DMS53 treated with DMSO at 0.1 percent for 48 hours (cell line): Measurements from ENCODE around the gene TNFAIP3.
A peak's percentile ranks its signal among the peaks of the same experiment; 100 is the strongest.
"Not testable (repeated sequence)": the region's sequence is repeated elsewhere in the genome, so short reads cannot be mapped to it uniquely, and the experiment has no call there.

Experiments used
- DNase-seq: peaks from one replicate; lab custom pipeline; 2025; ENCODE audit not compliant: unreplicated experiment; lab: John Stamatoyannopoulos, UW

The TNFAIP3 gene

DNA sequence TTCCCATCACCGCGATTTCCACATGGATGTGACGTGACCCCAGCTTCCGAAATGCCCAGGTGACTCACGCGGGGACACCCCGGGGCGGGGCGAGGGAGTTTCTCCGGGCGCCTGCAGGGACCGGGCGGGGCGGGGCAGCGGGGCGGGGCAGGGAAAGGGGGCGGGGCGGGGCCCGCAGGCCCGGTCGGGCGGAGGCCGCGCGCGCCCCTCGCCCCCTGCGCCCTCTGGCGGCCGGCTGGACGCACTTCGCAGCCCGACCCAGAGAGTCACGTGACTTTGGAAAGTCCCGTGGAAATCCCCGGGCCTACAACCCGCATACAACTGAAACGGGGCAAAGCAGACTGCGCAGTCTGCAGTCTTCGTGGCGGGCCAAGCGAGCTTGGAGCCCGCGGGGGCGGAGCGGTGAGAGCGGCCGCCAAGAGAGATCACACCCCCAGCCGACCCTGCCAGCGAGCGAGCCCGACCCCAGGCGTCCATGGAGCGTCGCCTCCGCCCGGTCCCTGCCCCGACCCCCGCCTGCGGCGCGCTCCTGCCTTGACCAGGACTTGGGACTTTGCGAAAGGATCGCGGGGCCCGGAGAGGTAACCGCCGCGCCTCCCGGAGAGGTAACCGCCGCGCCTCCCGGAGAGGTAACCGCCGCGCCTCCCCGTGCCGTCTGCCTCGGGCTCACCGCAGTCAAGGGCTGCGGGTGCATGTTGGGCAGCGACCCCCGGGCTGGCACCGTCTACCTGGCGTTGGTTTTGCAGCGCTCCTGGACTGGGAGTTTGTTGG is at the start of gene TNFAIP3:
Gene TNFAIP3 (plus strand): TSS at position 346 of the 771 bp plus-strand sequence. CDS start 3,969 bp downstream, outside the sequence.
- DNase-seq = peak; percentile 84

DNA sequence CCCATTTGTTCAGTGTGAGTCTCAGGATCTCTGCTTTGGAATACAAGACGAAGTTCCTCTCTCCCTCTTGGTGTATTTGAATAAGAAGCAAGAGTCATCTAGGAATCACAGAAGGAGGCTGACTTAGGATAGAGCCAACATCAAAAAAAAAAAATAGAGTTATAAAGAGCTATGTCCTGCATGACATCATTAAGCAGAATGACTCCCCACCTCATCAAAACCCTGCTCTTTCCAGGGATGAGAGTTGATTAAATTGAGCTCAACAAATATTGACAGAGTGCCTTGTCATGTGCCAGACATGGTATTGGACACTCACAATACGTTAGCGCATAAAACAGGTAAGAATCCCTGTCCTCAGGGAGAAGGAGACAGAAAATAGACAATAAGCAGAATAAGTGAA is 48.6 kb upstream of the TNFAIP3 start:
- DNase-seq = no peak

DNA sequence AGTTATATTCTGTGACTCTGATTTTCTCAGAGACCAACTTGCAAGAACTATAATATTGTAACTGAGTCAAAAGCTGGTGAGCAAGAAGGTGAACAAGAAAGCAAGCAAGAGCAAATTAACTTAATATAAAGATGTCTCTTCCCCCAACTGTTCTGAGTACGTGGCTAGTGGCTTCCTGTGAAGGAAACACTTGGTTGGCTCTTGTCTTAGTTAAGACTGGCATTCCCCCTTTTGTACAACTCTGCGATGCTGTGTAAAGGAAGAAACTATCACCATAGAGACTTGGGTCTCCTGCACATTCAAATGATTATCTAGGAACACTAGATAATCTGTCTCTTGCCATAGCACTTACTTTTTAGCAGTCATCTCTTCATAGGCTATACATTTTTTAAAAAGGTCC is 47.3 kb upstream of the TNFAIP3 start:
- DNase-seq = no peak

DNA sequence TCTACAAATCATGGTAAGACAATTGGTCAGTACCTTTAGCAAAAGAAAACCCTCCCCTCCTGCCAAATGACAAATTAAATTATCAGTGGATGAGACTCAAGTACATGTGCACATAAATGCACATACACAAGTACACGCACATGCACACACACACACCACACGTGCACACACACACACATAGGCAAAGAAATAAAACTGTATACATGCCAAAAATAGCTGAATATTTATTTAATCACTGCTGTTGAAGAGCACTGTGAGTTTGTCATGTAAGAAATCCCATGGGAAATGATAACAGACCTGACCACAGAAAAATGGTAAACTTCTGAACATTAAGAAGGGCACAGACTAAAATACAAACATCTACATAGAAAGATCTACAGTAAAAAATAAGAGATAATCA is 46.6 kb upstream of the TNFAIP3 start:
- no peak for DNase-seq

DNA sequence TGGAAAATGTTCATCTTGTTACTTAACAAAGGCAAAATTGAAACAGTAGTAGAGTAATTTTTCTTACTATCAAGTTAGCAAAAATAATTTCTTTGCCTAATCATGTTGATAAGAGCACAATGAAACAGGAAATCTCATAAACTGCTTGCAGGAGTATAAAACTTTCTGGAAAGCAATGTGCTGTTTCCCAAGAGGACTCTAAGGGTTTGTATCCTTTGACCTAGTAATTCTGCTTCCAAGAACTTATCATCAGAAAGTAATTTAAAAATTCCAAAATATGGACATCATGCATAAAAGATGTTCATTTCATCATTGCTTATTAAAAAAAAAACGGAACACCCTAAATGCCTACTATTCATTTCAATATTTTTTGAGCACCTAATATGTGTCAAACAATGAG is 46.1 kb upstream of the TNFAIP3 start:
- no peak for DNase-seq

DNA sequence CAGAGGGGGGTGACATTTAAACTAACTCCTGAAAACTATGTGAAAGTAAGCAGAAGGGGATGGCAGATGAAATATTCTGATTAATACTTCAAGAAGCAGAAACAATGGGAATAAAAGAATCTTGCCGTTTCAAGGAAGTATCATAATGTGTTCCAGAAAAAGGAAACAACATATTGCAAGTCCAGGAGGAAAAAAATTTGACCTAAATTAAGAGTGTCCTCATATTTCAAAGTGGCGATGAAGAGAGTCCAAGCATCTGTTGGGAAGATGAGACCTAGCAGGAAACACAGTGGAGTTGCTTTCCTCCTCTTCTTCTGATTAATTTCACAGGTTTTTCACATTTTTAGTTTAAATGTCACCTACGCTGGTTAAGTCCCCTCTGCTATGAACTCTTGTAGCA is 45.6 kb upstream of the TNFAIP3 start:
- no peak for DNase-seq

DNA sequence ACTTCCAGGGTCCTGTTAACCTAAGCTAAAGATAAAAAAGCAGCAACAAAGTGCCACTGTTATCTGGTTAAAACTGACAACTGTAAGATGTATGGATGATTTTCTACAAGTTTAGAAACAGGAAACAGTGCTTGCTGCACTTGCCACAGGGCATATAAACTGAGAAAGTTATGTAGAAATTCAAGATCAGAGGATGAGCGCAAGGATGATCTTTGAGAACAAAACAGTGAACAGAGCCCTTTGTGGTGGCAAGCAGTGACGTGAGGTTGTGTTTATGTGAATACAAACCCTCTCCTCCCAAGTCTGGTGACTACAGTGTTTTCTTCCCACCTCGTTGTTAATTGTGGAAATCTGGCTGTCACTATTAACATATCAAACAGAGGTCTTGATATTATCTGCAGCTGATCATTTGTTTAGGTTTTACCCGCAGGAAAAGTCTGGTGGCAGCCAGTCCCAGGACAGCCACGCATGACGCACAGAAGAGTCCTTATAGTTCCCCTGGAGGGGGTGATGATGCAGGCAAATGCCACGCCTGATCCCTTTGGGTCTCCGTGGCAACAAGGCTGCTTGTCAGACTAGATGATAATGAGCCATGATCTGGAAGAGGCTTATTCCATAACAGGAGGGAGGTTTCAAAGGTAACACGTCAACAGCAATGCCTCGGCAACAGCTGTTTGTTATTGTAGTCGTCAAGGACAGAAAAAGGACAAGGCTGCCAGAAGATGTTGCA is 43.1 kb upstream of the TNFAIP3 start:
- DNase-seq = no peak

DNA sequence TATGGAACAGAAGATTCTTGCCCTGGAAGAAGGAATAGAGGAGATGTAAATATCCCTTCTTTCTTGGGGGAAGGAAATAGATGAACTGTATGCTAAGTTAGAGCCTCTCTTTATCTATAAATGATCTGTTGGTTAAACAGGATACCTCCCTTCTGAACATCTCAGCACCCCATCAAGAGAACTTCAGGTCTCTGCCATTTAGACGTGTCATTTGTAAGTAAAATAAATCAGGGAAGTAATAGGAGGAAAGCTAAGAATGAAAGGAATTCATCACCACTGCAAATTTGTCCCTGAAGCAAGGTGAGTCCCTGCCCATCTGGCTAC is 42.5 kb upstream of the TNFAIP3 start:
- no peak for DNase-seq

DNA sequence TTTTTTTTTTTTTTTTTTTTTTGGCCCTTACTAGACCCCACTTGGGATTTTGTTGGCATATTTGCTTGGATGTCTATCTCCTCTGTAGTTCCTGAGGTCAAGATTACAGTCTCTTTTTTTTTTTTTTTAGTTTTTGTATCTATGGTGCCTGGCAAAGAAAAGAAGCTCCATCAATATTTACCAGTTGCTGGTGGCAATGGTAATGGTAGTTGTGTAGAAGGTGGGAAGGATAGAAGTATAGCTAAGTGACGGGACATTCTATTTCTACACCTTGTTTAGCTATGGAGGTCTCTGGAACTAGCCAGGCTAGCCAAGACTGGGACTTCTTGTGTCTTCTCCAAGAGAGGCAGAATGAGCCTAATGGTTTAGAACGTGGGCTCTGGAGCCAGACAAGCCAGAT is 42.2 kb upstream of the TNFAIP3 start:
- no peak for DNase-seq

DNA sequence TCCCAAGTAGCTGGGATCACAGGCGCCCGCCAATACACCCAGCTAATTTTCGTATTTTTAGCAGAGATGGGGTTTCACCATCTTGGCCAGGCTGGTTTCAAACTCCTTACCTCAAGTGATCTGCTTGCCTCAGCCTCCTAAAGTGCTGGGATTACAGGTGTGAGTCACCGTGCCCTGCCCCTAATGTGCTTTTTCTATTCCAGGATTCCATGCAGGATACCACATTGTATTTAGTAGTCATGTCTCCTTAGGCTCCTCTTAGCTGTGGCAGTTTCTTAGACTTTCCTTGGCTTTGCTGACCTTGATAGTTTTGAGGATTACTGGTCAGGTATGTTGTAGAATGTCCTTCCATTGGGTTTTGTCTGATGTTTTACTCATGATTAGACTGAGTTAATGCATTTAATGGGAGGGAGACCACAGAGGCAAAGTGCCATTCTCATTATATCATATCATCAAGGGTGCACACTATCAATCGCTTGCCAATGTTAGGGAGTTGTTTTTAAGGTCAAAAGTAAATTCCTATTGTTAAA is 39.6 kb upstream of the TNFAIP3 start:
- DNase-seq = no peak

DNA sequence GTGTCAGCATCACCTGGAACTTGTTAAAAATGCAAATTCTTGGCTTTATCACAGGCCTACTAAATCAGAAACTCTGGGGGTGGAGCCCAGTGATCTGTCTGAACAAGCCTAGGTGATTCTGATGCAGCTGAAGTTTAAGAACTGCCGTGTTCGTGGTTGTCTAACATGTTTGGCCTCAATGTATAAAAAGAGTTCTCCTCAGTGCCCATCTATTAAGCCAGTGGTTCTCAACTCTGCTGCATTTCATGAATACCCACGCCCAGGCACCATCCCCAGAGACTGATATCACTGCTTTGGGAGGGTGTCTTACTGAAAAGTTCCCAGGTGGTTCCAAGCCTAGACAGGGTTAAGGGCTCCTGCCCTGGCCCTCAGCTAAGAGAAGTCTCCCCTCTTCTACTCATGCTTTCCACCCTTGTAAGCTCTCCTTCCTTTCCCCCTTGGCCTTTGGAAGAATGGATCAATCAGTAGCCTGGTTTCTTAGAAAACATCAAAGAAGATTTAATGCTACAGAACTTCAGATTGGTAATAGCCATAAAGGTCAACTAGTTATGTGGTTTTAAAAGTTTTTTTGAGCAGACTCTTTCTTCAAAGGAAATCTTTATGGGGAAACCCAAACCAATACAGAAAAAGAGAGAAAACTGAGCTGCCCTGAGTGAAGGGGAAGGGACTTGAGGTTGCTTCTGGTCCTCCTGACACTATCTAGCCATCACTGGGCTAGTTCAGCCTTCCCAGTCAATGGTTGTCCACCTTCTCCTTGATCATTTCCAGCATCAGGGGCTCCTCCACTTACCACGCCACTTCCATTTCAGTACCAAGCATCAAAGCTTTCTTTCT is 38.9 kb upstream of the TNFAIP3 start:
- DNase-seq = no peak

DNA sequence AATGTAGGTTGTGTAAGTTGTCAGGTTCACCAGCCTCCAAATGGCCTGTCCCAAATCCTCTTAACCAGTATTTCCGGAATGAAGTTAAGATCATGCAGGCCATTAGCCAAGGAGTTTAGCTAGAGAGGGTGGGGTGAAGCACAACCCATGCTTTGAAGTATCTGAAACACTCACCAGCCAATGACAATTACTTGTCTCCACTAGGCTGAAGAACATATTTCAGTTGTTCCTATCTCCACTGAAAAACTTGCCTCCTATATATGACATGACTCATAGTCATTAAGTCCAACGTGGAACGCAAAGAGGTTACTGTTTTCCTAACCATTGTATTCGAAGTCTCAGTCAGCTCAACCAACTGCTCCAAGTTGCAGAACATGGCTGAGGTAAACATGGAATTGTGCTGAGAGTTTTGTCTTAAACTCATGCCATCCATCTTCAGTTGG is 37.4 kb upstream of the TNFAIP3 start:
- DNase-seq = no peak

DNA sequence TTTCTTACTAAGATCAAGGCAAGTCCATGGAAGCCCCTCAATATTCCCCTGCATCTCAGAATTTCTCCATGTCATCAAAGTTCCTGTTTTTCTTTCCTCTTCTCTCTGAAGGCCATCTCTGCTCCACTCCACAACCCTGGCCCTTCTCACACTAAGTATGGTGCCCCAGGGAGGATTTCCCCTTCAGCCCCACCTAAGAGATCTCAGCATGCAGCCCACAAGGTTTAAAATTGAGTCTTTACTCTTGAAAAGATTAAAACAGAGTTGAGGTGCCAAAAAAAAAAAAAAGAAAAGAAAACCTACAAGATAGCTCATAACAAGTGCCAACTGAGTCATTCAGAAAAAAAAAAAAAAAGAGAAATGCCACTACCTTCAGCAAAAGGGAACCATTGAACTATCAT is 36.5 kb upstream of the TNFAIP3 start:
- no peak for DNase-seq

DNA sequence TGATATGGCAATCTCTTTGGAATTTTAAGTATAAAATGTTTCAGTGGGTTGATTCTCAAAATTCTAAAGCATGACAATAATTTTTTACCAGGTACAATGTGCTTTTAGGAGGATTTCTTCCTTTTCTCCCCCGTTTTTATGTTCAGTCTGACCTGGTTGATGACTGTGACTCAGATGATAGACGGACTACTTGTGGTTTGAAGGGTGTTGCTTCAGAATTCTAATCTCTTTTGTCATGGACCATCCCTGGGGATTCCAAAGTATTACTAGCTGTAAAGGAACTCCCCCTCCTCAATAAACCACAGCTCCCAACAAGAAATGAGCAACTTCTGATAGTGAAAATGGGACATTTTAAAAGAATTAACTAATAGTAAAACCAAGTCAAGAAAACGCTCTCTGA is 34.9 kb upstream of the TNFAIP3 start:
- DNase-seq = no peak

DNA sequence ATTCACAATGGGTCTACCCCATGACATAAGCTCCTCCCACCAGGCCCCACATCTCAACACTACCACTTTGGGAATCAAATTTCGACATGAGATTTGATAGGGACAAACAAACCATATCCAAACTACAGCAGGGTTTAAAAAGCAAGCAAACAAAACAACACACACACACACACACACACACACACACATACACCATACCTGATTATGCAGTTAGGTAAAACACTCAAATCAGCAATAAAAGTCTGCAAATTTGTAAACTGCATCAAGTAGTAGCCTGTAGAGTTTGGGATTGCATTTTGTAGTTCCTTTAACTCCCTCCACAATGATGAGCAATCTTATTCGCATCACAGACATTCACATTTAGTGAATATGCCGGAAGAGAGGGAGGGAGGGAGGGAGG is 32.6 kb upstream of the TNFAIP3 start:
- no peak for DNase-seq

DNA sequence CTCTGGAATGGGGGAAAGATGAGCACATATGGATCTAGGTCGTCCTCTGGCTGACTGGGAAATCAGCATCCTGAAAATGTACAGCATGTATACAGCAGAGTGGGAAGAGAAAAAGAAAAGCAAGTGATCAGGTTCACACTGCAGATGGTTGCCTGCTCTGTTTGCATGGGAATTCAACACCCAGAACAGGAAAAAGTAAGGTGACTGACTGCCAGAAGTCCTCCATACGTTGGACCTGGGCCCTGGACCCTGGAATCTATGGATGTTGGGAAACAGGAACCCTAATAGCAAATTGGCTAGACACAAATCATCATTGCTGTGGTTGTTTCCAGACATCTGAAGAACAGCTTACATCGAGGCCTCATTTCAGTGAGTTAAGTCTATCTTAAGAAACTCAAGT is 30.3 kb upstream of the TNFAIP3 start:
- DNase-seq = no peak

DNA sequence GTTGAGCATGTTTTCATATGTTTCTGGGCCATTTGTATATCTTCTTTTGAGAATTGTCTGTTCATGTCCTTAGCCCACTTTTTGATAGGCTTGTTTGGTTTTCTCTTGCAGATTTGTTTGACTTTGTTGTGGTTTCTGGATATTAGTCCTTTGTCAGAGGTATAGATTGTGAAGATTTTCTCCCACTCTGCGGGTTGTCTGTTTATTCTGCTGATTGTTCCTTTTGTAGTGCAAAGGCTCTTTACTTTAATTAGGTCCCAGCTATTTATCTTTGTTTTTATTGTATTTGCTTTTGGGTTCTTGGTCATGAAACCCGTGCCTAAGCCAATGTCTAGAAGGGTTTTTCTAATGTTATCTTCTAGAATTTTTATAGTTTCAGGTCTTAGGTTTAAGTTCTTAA is 29.0 kb upstream of the TNFAIP3 start:
- DNase-seq = not testable (repeated sequence)

DNA sequence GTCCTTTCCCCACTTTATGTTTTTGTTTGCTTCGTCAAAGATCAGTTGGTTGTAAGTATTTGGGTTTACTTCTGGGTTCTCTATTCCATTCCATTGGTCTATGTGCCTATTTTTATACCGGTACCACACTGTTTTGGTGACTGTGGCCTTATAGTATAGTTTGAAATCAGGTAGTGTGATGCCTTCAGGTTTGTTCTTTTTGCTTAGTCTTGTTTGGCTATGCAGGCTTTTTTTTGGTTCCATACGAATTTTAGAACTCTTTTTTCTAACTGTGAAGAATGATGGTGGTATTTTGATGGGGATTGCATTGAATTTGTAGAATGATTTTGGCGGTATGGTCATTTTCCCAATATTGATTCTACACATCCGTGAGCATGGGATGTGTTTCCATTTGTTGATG is 28.5 kb upstream of the TNFAIP3 start:
- DNase-seq = not testable (repeated sequence)

DNA sequence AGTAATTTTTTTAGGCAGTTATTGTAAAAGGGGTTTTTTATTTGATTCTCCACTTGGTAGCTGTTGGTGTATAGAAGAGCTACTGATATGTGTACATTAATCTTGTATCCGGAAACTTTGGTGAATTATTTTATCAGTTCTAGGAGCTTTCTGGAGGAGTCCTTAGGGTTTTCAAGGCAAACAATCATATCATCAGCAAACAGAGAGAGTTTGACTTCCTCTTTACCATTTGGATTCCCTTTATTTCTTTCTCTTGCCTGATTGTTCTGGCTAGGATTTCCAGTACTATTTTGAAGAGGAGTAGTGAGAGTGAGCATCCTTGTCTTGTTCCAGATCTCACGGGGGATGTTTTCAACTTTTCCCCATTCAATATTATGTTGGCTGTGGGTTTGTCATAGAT is 28.0 kb upstream of the TNFAIP3 start:
- no peak for DNase-seq

DNA sequence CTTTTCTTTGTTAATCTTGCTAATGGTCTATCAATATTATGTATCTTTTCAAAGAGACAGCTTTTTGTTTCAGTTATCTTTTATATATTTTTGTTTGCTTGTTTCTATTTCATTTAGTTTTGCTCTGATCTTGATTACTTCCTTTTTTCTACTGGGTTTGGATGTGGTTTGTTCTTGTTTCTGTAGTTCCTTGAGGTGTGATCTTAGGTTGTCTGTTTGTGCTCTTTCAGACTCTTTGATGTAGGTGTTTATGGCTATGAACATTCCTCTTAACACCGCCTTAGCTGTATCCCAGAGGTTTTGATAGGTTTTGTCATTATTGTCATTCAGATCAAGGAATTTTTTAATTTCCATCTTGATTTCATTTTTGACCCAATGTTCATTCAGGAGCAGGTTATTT is 26.8 kb upstream of the TNFAIP3 start:
- no peak for DNase-seq

DNA sequence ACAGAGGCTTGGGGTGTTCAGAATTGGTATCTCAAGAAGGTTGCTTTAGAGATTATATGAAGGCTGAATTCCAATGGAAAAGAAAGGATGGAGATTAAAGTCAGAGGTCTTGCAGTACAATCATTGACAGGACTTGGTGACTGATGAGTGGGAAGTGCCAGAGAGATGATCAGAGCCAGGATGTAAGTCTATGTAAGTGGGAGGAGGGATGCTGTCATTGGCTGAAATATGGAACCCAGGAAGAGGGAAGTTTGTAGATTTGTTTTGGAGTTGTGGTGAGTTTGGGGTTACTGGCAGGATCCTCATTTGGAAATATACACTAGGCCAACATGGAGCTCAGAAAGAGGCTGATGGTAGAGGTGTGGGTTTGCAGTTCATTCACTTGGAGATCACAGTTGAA is 23.8 kb upstream of the TNFAIP3 start:
- no peak for DNase-seq

DNA sequence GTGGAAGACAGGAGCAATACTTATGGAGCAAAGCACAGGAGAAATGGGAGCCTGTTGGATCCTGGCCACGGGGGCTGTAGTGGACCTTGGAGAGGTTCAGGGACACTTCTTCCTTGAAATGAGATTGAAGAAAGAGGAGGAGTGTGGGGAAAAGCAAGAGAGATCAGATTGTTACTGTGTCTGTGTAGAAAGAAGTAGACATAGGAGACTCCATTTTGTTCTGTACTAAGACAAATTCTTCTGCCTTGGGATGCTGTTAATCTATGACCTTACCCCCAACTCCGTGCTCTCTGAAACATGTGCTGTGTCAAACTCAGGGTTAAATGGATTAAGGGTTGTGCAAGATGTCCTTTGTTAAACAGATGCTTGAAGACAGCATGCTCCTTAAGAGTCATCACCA is 22.7 kb upstream of the TNFAIP3 start:
- not testable (repeated sequence) for DNase-seq
